Measurements from ENCODE around the gene ATOX1. TPM values are rescaled to one million over a fixed set of nuclear protein-coding genes. Genes with fewer than 3 reads are reported as not detected.

The ATOX1 gene
- total and polyA plus RNA-seq, 2 experiments from 2014 or later, result 118 to 134 TPM

GRCh38 chr5:151743530-151743929, 14.9 kb downstream of the ATOX1 start:
- ATAC-seq (no peak), DNase-seq (ENCODE audit: low spot score) (no peak)
- no peaks in the 10 kb centered on the region for H3K9me3 Mint-ChIP-seq
- H3K79me2 ChIP-seq (replicated peaks; ENCODE audit: insufficient read depth), result no peaks in the 10 kb centered on the region
- H3K4me2 ChIP-seq, result no peak overlapping the region
- H3K27me3 ChIP-seq (ENCODE audit: insufficient read depth), result no peaks in the 10 kb centered on the region
- H3K36me3 Mint-ChIP-seq (ENCODE audit: low read depth), result peaks cover 4% of the 10 kb centered on the region; the same call in 2 of the 3 replicates
- H3K27ac ChIP-seq (ENCODE audit: low read depth), result no peak overlapping the region
- H3F3A ChIP-seq (replicated peaks; ENCODE audit: low read depth), result no peaks in the 10 kb centered on the region
- H3K27me3 Mint-ChIP-seq (ENCODE audit: insufficient read depth, low read depth, poor library complexity), result peaks cover 13% of the 10 kb centered on the region
- TF ChIP-seq CREB1 (CRISPR knock-in tag; IDR thresholded peaks at IDR 0.05; ENCODE audit: low read depth) (no peak), ZNF331 (CRISPR knock-in tag; IDR thresholded peaks at IDR 0.05; ENCODE audit: low read depth) (no peak), ETS1 (IDR thresholded peaks at IDR 0.05) (no peak), CTCF (conservative IDR thresholded peaks at IDR 0.05; ENCODE audit: low read depth in 2 of 2) (no peak), STAT1 (IDR thresholded peaks at IDR 0.05; ENCODE audit: unreplicated experiment) (no peak)
- H3K4me1 Mint-ChIP-seq, result peaks cover 18% of the 10 kb centered on the region
- no peaks in the 10 kb centered on the region for H3K36me3 ChIP-seq (ENCODE audit: insufficient read depth)
- H2AFZ ChIP-seq, result no peak overlapping the region
- no peak overlapping the region for H3K4me3 Mint-ChIP-seq
- no peaks in the 10 kb centered on the region for H3K9me2 ChIP-seq (ENCODE audit: insufficient read depth)
- H4K20me1 ChIP-seq (replicated peaks; ENCODE audit: insufficient read depth), result no peaks in the 10 kb centered on the region
- H3K4me1 ChIP-seq (ENCODE audit: insufficient read depth), result peaks cover 10% of the 10 kb centered on the region
- no peak overlapping the region for H3K27ac Mint-ChIP-seq
- no peak overlapping the region for H3K4me3 ChIP-seq

DNA sequence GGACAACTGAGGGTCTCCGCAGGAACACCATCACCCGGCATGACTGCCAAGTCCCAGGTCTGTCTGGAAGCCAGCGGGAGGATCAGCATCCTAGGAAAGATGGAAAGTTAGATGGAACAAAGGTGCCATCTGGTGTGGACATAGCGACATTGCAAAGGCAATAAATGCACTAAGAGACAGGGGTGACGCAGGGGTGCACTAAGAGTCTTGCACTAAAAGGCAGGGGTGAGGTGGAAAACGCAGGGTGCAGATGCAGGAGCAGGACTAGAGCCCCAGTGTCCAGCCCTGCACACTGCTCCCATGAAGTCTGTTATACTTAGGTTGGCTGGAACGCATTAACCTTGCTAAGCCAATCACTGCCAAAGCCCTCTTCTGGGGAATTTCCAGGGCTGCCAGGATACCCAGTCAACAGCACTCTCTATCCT, 15.5 kb downstream of the ATOX1 start:
- no peak overlapping the region for H3K27ac ChIP-seq (ENCODE audit: low read depth)
- peak; percentile 51 for ATAC-seq

More for the DNA sequence above, 15.5 kb downstream of the ATOX1 start:
- H3K4me1 ChIP-seq (ENCODE audit: insufficient read depth), result peaks cover 10% of the 10 kb centered on the region
- peaks cover 4% of the 10 kb centered on the region; the same call in 2 of the 3 replicates for H3K36me3 Mint-ChIP-seq (ENCODE audit: low read depth)
- H3K4me2 ChIP-seq, result no peak overlapping the region
- no peaks in the 10 kb centered on the region for H3K9me2 ChIP-seq (ENCODE audit: insufficient read depth)
- no peaks in the 10 kb centered on the region for H3K79me2 ChIP-seq (replicated peaks; ENCODE audit: insufficient read depth)
- peak; percentile 89 for DNase-seq (ENCODE audit: low spot score)
- H3K4me3 ChIP-seq, result no peak overlapping the region
- no peaks in the 10 kb centered on the region for H4K20me1 ChIP-seq (replicated peaks; ENCODE audit: insufficient read depth)
- H3K27me3 ChIP-seq (ENCODE audit: insufficient read depth), result no peaks in the 10 kb centered on the region
- H3K27me3 Mint-ChIP-seq (ENCODE audit: insufficient read depth, low read depth, poor library complexity), result peaks cover 13% of the 10 kb centered on the region
- no peaks in the 10 kb centered on the region for H3K36me3 ChIP-seq (ENCODE audit: insufficient read depth)
- H2AFZ ChIP-seq, result no peak overlapping the region
- H3K4me3 Mint-ChIP-seq, result no peak overlapping the region
- no peak overlapping the region for H3K27ac Mint-ChIP-seq
- H3K9me3 Mint-ChIP-seq, result no peaks in the 10 kb centered on the region
- H3K4me1 Mint-ChIP-seq, result peaks cover 18% of the 10 kb centered on the region
- TF ChIP-seq NANOG (IDR thresholded peaks at IDR 0.05; ENCODE audit: borderline replicate concordance) (no peak), ZNF331 (CRISPR knock-in tag; IDR thresholded peaks at IDR 0.05; ENCODE audit: low read depth) (no peak), CTCF (conservative IDR thresholded peaks at IDR 0.05; ENCODE audit: low read depth in 2 of 2) (peak; percentile 80 to 93)
- H3F3A ChIP-seq (replicated peaks; ENCODE audit: low read depth), result no peaks in the 10 kb centered on the region

Data from GM23338 (cell line).